Measurements from ENCODE around the gene CNGB1. TPM values are rescaled to one million over a fixed set of nuclear protein-coding genes. Genes with fewer than 3 reads are reported as not detected.
"Not testable (repeated sequence)": the region's sequence is repeated elsewhere in the genome, so short reads cannot be mapped to it uniquely, and the experiment has no call there.

Gene CNGB1
- total RNA-seq, 2 donors from 2014 or later = not detected

- DNase-seq (no peak), ATAC-seq (no peak)
- intact Hi-C loops (cut with DNase I) = no loop called here
Measured at GRCh38 chr16:57883480-57883879, 87.4 kb downstream of the CNGB1 start.

- intact Hi-C loops (cut with DNase I) = no loop called here
- ATAC-seq (peak in 1 of 2 donors; percentile 40), DNase-seq (no peak)
Measured at GRCh38 chr16:57882792-57883191, 88.1 kb downstream of the CNGB1 start.

GRCh38 chr16:57882206-57882605 is 88.7 kb downstream of the CNGB1 start:
- intact Hi-C loops (cut with DNase I) = no loop called here
- no peak for DNase-seq
- no peak for ATAC-seq

GRCh38 chr16:57878586-57878985 is 92.3 kb downstream of the CNGB1 start:
- DNase-seq (no peak), ATAC-seq (no peak)
- intact Hi-C loops (cut with DNase I) = no loop called here

- intact Hi-C loops (cut with DNase I) = no loop called here
- no peak for DNase-seq
- no peak for ATAC-seq
Measured at GRCh38 chr16:57876210-57876609, 94.7 kb downstream of the CNGB1 start.

GRCh38 chr16:57875347-57875746 is 95.6 kb downstream of the CNGB1 start:
- ATAC-seq (no peak), DNase-seq (no peak)
- intact Hi-C loops (cut with DNase I) = no loop called here

- DNase-seq = no peak
- no peak for ATAC-seq
- intact Hi-C loops (cut with DNase I) = no loop called here
Measured at GRCh38 chr16:57873218-57873617, 97.7 kb downstream of the CNGB1 start.

- DNase-seq; ATAC-seq; intact Hi-C loops (cut with DNase I): not testable (repeated sequence)
Measured at GRCh38 chr16:57872764-57873163, 98.2 kb downstream of the CNGB1 start.

- peak in 1 of 2 donors; percentile 58 for ATAC-seq
- intact Hi-C loops (cut with DNase I) = no loop called here
- DNase-seq = no peak
Measured at GRCh38 chr16:57871456-57871855, 99.5 kb downstream of the CNGB1 start.

GRCh38 chr16:57870753-57871454 is 100.0 kb downstream of the CNGB1 start:
- intact Hi-C loops (cut with DNase I) = no loop called here
- ATAC-seq (no peak), DNase-seq (no peak)

GRCh38 chr16:57868913-57869520 is 101.9 kb downstream of the CNGB1 start:
- no peak for ATAC-seq
- intact Hi-C loops (cut with DNase I) = no loop called here
- DNase-seq = no peak

- ATAC-seq (no peak), DNase-seq (no peak)
- intact Hi-C loops (cut with DNase I) = no loop called here
Measured at GRCh38 chr16:57867000-57867561, 103.8 kb downstream of the CNGB1 start.

- ATAC-seq = no peak
- DNase-seq = no peak
- intact Hi-C loops (cut with DNase I) = no loop called here
Measured at GRCh38 chr16:57866529-57866918, 104.4 kb downstream of the CNGB1 start.

GRCh38 chr16:57865746-57866528 is 105.0 kb downstream of the CNGB1 start:
- ATAC-seq (no peak), DNase-seq (no peak)
- intact Hi-C loops (cut with DNase I) = loop anchor here in 1 of 2 donors (2.0 kb wide), 1 partner anchor 107 kb away; no protein-coding TSS in a partner anchor

GRCh38 chr16:57863434-57864160 is 107.3 kb downstream of the CNGB1 start:
- intact Hi-C loops (cut with DNase I) = loop anchor here (1.0 to 2.0 kb wide), 2 partner anchors 105 to 106 kb away; no protein-coding TSS in a partner anchor
- peak; percentile 74 for DNase-seq

GRCh38 chr16:57862698-57863433 is 108.1 kb downstream of the CNGB1 start:
- intact Hi-C loops (cut with DNase I) = loop anchor here in 1 of 2 donors (1.0 kb wide), 1 partner anchor 106 kb away; no protein-coding TSS in a partner anchor
- ATAC-seq (peak in 1 of 2 donors; percentile 38), DNase-seq (no peak)

More at GRCh38 chr16:57863434-57864160, 107.3 kb downstream of the CNGB1 start:
- peak; percentile 94 to 95 for ATAC-seq

- ATAC-seq (peak; percentile 29 to 32), DNase-seq (no peak)
- intact Hi-C loops (cut with DNase I) = loop anchor here in 1 of 2 donors (2.0 kb wide), 1 partner anchor 57 kb away; the partner anchor contains the start of gene KIFC3
Measured at GRCh38 chr16:57859331-57859730, 111.6 kb downstream of the CNGB1 start.

- DNase-seq (no peak), ATAC-seq (no peak)
- intact Hi-C loops (cut with DNase I) = loop anchor here in 1 of 2 donors (2.0 kb wide), 1 partner anchor 56 kb away; the partner anchor contains the start of gene KIFC3
Measured at GRCh38 chr16:57858635-57859034, 112.3 kb downstream of the CNGB1 start.
